Psoas muscle (tissue), 8 donors: ENCODE measurements around the gene CUL5. TPM values are rescaled to one million over a fixed set of nuclear protein-coding genes. Genes with fewer than 3 reads are reported as not detected.

Experiments used
- ATAC-seq, 4 donors: fragments of 200-7000 bp; cut with Tn5 transposase; one replicate each; pipeline ENCODE4 v1.9.1; 2020; ENCODE audit warnings: moderate library complexity in 3 of 4, mild to moderate bottlenecking in 2 of 4
- DNase-seq, 2 donors: peaks; one replicate each; pipeline ENCODE4 v3.0.0-alpha.2; 2020
- H3K27ac ChIP-seq: fragments of 200-600 bp; one replicate; pipeline ENCODE4 v1.8.0; 2022
- H3K27me3 ChIP-seq, 3 donors: fragments of 200-600 bp in 1 of 3; one replicate each; pipeline versions ENCODE4 v1.6.1 to v1.8.0; 2013 to 2022; ENCODE audit warnings: low read length in 2 of 3, mild to moderate bottlenecking in 2 of 3, moderate library complexity in 1 of 3; ENCODE audit not compliant: insufficient read depth in 3 of 3
- H3K36me3 ChIP-seq, 2 donors: fragments of 200-600 bp in 1 of 2; one replicate each; pipeline versions ENCODE4 v1.6.1 to v1.8.0; 2013 to 2022; ENCODE audit warnings: low read depth in 1 of 2, mild to moderate bottlenecking in 1 of 2, moderate library complexity in 1 of 2; ENCODE audit not compliant: insufficient read depth in 1 of 2
- H3K4me1 ChIP-seq: fragments of 200-600 bp; one replicate; pipeline ENCODE4 v1.8.0; 2022
- H3K4me3 ChIP-seq: fragments of 200-600 bp; one replicate; pipeline ENCODE4 v1.8.0; 2022; ENCODE audit warnings: mild to moderate bottlenecking
- H3K9me3 ChIP-seq: fragments of 200-600 bp; one replicate; pipeline ENCODE4 v1.8.0; 2022
- CTCF ChIP-seq: fragments of 200-600 bp; IDR thresholded peaks from one replicate; pipeline ENCODE4 v1.8.0; 2022; ENCODE audit warnings: antibody characterized with exemption
- WGBS, 3 donors: extraction: QIAGEN DNeasy Blood & Tissue Kit; methylation state at CpG; one replicate each; pipeline versions ENCODE4 v1.1.6 to v1.1.7; 2013; 5-methylcytosine and 5-hydroxymethylcytosine counted together
- intact Hi-C, 2 donors: fragments of 100-400 bp; cut with DNase I; formaldehyde crosslinking; loops; one replicate each; pipeline versions ENCODE4 v1.11.0 to v1.14.2; 2022
- polyA plus RNA-seq, 3 donors: library from polyadenylated mRNA; stranded (reverse); fragments of 200-250 nt; gene quantifications; one replicate each; pipeline ENCODE4 v1.2.3, GENCODE V29; 2013
- total RNA-seq, 4 donors: library from RNA; stranded (reverse); fragmentation: NEBNext Ultra II Directional in 2 of 4; extraction: Animal tissue kit (Norgen Biotek cat#: 25700) in 2 of 4; gene quantifications; one replicate each; pipeline versions ENCODE4 v1.2.1 to v1.2.4, GENCODE V29; 2021 to 2023
- donor health status: healthy with polysubstance abuse.
- donor health status: DM: no; HTN: no; CAD: no; lungs with moderate emphysema.
- donor health status: Bipolar disorder and iron deficiency.
- donor health status: healthy.
- donor health status: DM: yes; HTN: yes; CAD: no.
- donor health status: DM: no; HTN: no; CAD: no.
- donor health status: DM: no; HTN: no; CAD: no.
- donor health status: DM: yes; HTN: yes; CAD: no.

The CUL5 gene
- total and polyA plus RNA-seq, 7 donors: 10.5 to 92.2 (median 57.8) TPM

- no peak for TF ChIP-seq CTCF
- no peaks in the 10 kb centered on the region for H3K36me3 ChIP-seq
- no peak overlapping the region for H3K27ac ChIP-seq
- no peaks in the 10 kb centered on the region for H3K9me3 ChIP-seq
- H3K4me1 ChIP-seq: peaks cover 53% of the 10 kb centered on the region
- intact Hi-C loops: loop anchor here in 1 of 2 donors (10.0 kb wide), 1 partner anchor 98 kb away; no protein-coding TSS in a partner anchor
- no peaks in the 10 kb centered on the region for H3K27me3 ChIP-seq
- H3K4me3 ChIP-seq: no peak overlapping the region
- DNase-seq: no peak
- no peak for ATAC-seq
These were observed 7.9 kb downstream of the CUL5 start for GRCh38 chr11:108016647-108017046.

- TF ChIP-seq CTCF: no peak
- DNase-seq (no peak), ATAC-seq (no peak)
- Histone ChIP-seq H3K27me3 (no peaks in the 10 kb centered on the region), H3K4me1 (peaks cover 32% of the 10 kb centered on the region), H3K9me3 (no peaks in the 10 kb centered on the region), H3K27ac (no peak overlapping the region), H3K36me3 (no peaks in the 10 kb centered on the region), H3K4me3 (no peak overlapping the region)
- 93 to 95% (median 94%) methylated on average over 2 of the region's 2 CpGs for WGBS, 3 donors
- intact Hi-C loops: loop anchor here in 1 of 2 donors (10.0 kb wide), 1 partner anchor 96 kb away; no protein-coding TSS in a partner anchor
These were observed 10.0 kb downstream of the CUL5 start for GRCh38 chr11:108018708-108019107.

- Histone ChIP-seq H3K4me1 (peaks cover 22% of the 10 kb centered on the region), H3K9me3 (no peaks in the 10 kb centered on the region), H3K36me3 (no peaks in the 10 kb centered on the region), H3K4me3 (peak overlapping the region; percentile 9), H3K27ac (peak overlapping the region; percentile 66), H3K27me3 (no peaks in the 10 kb centered on the region)
- peak; percentile 37 to 69 for DNase-seq
- ATAC-seq: peak; percentile 82 to 91 (median 88)
- intact Hi-C loops: loop anchor here in 1 of 2 donors (10.0 kb wide), 1 partner anchor 95 kb away; no protein-coding TSS in a partner anchor
- WGBS, 3 donors: 49 to 84% (median 69%) methylated on average over 4 of the region's 4 CpGs
- TF ChIP-seq CTCF: no peak
These were observed 11.3 kb downstream of the CUL5 start for GRCh38 chr11:108019870-108020540.

DNA sequence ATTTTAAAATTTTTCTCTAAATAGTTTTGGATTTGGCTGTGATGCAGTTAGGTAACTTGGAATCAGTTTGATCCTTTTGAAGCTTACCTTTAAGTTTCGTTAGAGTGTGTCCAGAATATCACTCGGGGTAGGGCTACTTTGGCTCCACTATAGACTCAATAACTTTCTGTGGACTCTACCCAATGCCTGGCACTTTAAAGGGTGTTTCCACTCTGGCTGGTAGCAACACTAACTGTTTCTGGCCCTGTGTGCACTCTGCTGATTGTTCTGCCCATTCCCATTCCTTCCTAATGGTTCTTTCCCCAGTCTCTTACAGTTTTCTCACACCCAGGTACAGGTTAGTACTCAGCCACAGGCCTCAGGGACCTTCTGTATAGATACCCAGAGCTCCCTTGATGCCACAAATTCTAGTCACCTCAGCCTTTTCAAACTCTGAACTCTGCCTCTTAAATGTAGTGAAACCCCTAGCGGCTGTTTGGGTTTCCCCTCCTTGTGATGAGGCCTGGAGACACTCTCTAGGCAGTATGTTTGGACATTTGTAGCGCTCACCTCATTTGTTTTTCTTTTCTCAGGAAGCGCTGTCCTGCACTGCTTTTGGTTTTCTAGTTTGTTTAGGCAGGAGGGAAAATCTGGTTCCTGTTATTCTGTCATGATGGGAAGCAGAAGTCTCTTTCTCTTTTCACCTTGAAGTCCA lies 16.8 kb downstream of the CUL5 start:
- H3K9me3 ChIP-seq: no peaks in the 10 kb centered on the region
- no peak overlapping the region for H3K27ac ChIP-seq
- no peak for DNase-seq
- intact Hi-C loops: no loop called here
- no peak for TF ChIP-seq CTCF
- H3K4me3 ChIP-seq: no peak overlapping the region
- H3K27me3 ChIP-seq: no peaks in the 10 kb centered on the region
- peaks cover 17% of the 10 kb centered on the region for H3K4me1 ChIP-seq
- H3K36me3 ChIP-seq: no peaks in the 10 kb centered on the region
- WGBS, 3 donors: 45 to 58% (median 50%) methylated on average over 5 of the region's 5 CpGs
- ATAC-seq: peak in 2 of 4 donors; percentile 29 to 32
